ENCODE measurements around the gene TREX2. TPM values are rescaled to one million over a fixed set of nuclear protein-coding genes. Genes with fewer than 3 reads are reported as not detected.

The TREX2 gene
- total RNA-seq, 2 experiments from 2014 or later = 3.7 to 6.7 TPM

- ChIA-PET CTCF (ENCODE audit: unreplicated experiment) (no interaction called here), POLR2A (no interaction called here)
- Histone ChIP-seq H3K9me2 (ENCODE audit: insufficient read depth, low read length) (no peaks in the 10 kb centered on the region), H3K27ac (ENCODE audit: low read depth, low read length, poor library complexity, severe bottlenecking) (no peak overlapping the region), H2AFZ (ENCODE audit: low read length) (no peak overlapping the region), H3K36me3 (ENCODE audit: insufficient read depth, low read length) (no peaks in the 10 kb centered on the region), H3K79me2 (ENCODE audit: insufficient read depth, low read depth, low read length) (no peaks in the 10 kb centered on the region), H3K9me3 (ENCODE audit: low read length) (no peaks in the 10 kb centered on the region), H3K4me3 (ENCODE audit: low read depth, low read length, poor library complexity, severe bottlenecking) (no peak overlapping the region), H3K4me2 (ENCODE audit: low read length) (no peak overlapping the region), H4K20me1 (ENCODE audit: insufficient read depth, low read length) (no peaks in the 10 kb centered on the region), H3K4me1 (ENCODE audit: insufficient read depth, low read length, poor library complexity, severe bottlenecking) (no peaks in the 10 kb centered on the region)
- no peak for DNase-seq (ENCODE audit: low spot score)
- intact Hi-C loops (cut with micrococcal nuclease; ENCODE audit: unreplicated experiment) = no loop called here
- no TSS peak for BruUV-seq (replicated peaks)
- TF ChIP-seq EZH2phosphoT487 (IDR thresholded peaks at IDR 0.05; ENCODE audit: borderline replicate concordance, low read depth, low read length) (no peak), CTCF (conservative IDR thresholded peaks at IDR 0.05; ENCODE audit: low read length) (no peak)
Observed at GRCh38 chrX:153395613-153396319, 50.1 kb downstream of the TREX2 start.

- TF ChIP-seq CTCF (conservative IDR thresholded peaks at IDR 0.05; ENCODE audit: low read length) = no peak
- TF ChIP-seq EZH2phosphoT487 (IDR thresholded peaks at IDR 0.05; ENCODE audit: borderline replicate concordance, low read depth, low read length) = no peak
- no peaks in the 10 kb centered on the region for H3K9me3 ChIP-seq (ENCODE audit: low read length)
- H3K79me2 ChIP-seq (ENCODE audit: insufficient read depth, low read depth, low read length) = no peaks in the 10 kb centered on the region
- no peaks in the 10 kb centered on the region for H3K4me1 ChIP-seq (ENCODE audit: insufficient read depth, low read length, poor library complexity, severe bottlenecking)
- H3K4me3 ChIP-seq (ENCODE audit: low read depth, low read length, poor library complexity, severe bottlenecking) = no peak overlapping the region
- H3K27ac ChIP-seq (ENCODE audit: low read depth, low read length, poor library complexity, severe bottlenecking) = no peak overlapping the region
- H2AFZ ChIP-seq (ENCODE audit: low read length) = no peak overlapping the region
- intact Hi-C loops (cut with micrococcal nuclease; ENCODE audit: unreplicated experiment) = no loop called here
- no peaks in the 10 kb centered on the region for H3K36me3 ChIP-seq (ENCODE audit: insufficient read depth, low read length)
- BruUV-seq (replicated peaks) = no TSS peak
- H4K20me1 ChIP-seq (ENCODE audit: insufficient read depth, low read length) = no peaks in the 10 kb centered on the region
- H3K9me2 ChIP-seq (ENCODE audit: insufficient read depth, low read length) = no peaks in the 10 kb centered on the region
- CTCF ChIA-PET (ENCODE audit: unreplicated experiment) = no interaction called here
- POLR2A ChIA-PET = no interaction called here
- DNase-seq (ENCODE audit: low spot score) = no peak
- H3K4me2 ChIP-seq (ENCODE audit: low read length) = no peak overlapping the region
Observed at GRCh38 chrX:153394612-153395011, 51.2 kb downstream of the TREX2 start.

Small RNA genes within 50 kb of the gene (small RNA-seq; reads per million reads assigned to genes)
- gene RN7SL667P = not detected

Other genes with a start within 250 kb of the TREX2 start
- gene PNMA6F, start 124.3 kb downstream of the TREX2 start, total RNA-seq (2014; rRNA removed; shearing (Covaris generic)) = not detected in 2 replicates
- gene PNMA6F, start 124.3 kb downstream of the TREX2 start, total RNA-seq (2022) = not detected in 2 replicates
- 17.9 and 19.6 TPM in 2 replicates for gene ZNF275, start 111.9 kb downstream of the TREX2 start, total RNA-seq (2014; rRNA removed; shearing (Covaris generic))
- 20.2 and 34.6 TPM in 2 replicates for gene ZNF275, start 111.9 kb downstream of the TREX2 start, total RNA-seq (2022)
- gene PNMA6E, start 44.7 kb downstream of the TREX2 start, total RNA-seq (2014; rRNA removed; shearing (Covaris generic)) = not detected in 2 replicates
- not detected in 2 replicates for gene PNMA6E, start 44.7 kb downstream of the TREX2 start, total RNA-seq (2022)
- 0.03 TPM in 1 of 2 replicates, not detected in the other for gene ZFP92, start 34.6 kb downstream of the TREX2 start, total RNA-seq (2014; rRNA removed; shearing (Covaris generic))
- not detected in 2 replicates for gene ZFP92, start 34.6 kb downstream of the TREX2 start, total RNA-seq (2022)
- gene HAUS7, start 24.5 kb upstream of the TREX2 start, total RNA-seq (2014; rRNA removed; shearing (Covaris generic)) = 42.5 and 60.3 TPM in 2 replicates
- gene HAUS7, start 24.5 kb upstream of the TREX2 start, total RNA-seq (2022) = 35.7 and 47.9 TPM in 2 replicates
- gene BGN, start 48.9 kb upstream of the TREX2 start, total RNA-seq (2014; rRNA removed; shearing (Covaris generic)) = not detected in 2 replicates
- gene BGN, start 48.9 kb upstream of the TREX2 start, total RNA-seq (2022) = not detected in 2 replicates
- not detected in 2 replicates for gene ATP2B3, start 71.6 kb upstream of the TREX2 start, total RNA-seq (2014; rRNA removed; shearing (Covaris generic))
- gene ATP2B3, start 71.6 kb upstream of the TREX2 start, total RNA-seq (2022) = not detected in 2 replicates
- gene CCNQ, start 153.1 kb upstream of the TREX2 start, total RNA-seq (2014; rRNA removed; shearing (Covaris generic)) = 20.6 and 29.7 TPM in 2 replicates
- gene CCNQ, start 153.1 kb upstream of the TREX2 start, total RNA-seq (2022) = 12.0 and 13.9 TPM in 2 replicates
- not detected in 2 replicates for gene DUSP9, start 201.1 kb upstream of the TREX2 start, total RNA-seq (2014; rRNA removed; shearing (Covaris generic))
- not detected in 2 replicates for gene DUSP9, start 201.1 kb upstream of the TREX2 start, total RNA-seq (2022)
- gene PNCK, start 227.8 kb upstream of the TREX2 start, total RNA-seq (2014; rRNA removed; shearing (Covaris generic)) = 0.19 and 1.1 TPM in 2 replicates
- not detected in 2 replicates for gene PNCK, start 227.8 kb upstream of the TREX2 start, total RNA-seq (2022)
- not detected in 2 replicates for gene SLC6A8, start 241.9 kb upstream of the TREX2 start, total RNA-seq (2014; rRNA removed; shearing (Covaris generic))
- not detected in 2 replicates for gene SLC6A8, start 241.9 kb upstream of the TREX2 start, total RNA-seq (2022)

All from OCI-LY7 (cell line).